ENCODE data around the gene PIK3R2.

DNA sequence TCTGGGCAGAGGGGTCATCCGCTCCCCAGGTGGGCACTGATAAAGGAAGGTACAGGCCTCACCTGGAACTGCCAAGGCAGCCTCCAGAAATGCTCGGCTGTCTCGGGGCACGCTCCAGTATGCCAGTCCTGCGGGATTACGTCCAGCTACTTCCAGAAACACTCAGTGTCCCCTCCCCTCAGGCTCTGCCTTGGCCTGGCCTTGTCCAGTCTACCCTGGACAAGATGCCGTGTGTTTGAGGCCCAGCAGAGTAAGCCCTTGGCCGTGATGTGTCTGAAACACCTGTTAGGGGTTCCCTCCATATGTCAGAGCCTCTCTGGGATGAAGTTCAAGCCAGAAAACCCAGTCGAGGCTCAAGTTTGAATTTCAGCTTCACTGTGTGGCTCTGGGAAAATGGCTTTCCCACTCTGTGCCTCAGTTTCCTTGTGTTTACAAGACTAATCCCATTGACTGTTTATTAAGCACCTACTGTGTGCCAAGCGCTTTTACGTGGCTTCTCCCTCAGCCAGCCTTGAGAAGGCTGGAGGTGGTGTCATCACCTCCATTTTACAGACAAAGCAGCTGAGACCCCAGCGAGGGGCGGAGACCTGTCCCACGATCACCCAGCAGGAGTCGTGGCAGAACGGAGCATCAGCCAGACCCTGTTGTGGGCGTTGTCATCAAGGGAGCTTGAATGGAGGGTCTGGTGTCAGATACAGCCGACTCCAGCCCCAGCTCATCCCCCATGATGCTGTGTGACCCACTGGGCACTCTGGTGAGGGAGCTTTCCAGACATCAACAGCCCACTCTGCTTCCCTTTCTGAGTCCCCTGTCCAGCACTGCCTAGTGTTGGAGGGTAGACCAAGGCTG, 2.0 kb upstream of the PIK3R2 start:
- no peak for TF ChIP-seq EP300 (IDR thresholded peaks at IDR 0.05; ENCODE audit: low read depth)
- TF ChIP-seq, protein P1, sequence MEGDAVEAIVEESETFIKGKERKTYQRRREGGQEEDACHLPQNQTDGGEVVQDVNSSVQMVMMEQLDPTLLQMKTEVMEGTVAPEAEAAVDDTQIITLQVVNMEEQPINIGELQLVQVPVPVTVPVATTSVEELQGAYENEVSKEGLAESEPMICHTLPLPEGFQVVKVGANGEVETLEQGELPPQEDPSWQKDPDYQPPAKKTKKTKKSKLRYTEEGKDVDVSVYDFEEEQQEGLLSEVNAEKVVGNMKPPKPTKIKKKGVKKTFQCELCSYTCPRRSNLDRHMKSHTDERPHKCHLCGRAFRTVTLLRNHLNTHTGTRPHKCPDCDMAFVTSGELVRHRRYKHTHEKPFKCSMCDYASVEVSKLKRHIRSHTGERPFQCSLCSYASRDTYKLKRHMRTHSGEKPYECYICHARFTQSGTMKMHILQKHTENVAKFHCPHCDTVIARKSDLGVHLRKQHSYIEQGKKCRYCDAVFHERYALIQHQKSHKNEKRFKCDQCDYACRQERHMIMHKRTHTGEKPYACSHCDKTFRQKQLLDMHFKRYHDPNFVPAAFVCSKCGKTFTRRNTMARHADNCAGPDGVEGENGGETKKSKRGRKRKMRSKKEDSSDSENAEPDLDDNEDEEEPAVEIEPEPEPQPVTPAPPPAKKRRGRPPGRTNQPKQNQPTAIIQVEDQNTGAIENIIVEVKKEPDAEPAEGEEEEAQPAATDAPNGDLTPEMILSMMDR (IDR thresholded peaks at IDR 0.05) = no peak
- TF ChIP-seq POLR2AphosphoS5 (IDR thresholded peaks at IDR 0.05) = no peak

Data from transverse colon (tissue), 4 donors.